Measurements from ENCODE around the gene BET1L. TPM values are rescaled to one million over a fixed set of nuclear protein-coding genes. Genes with fewer than 3 reads are reported as not detected.
"Not testable (repeated sequence)": the region's sequence is repeated elsewhere in the genome, so short reads cannot be mapped to it uniquely, and the experiment has no call there.

Gene BET1L
- total RNA-seq, 1 donor from 2014 or later, result 19.3 TPM

GRCh38 chr11:230431-230830 is 23.2 kb upstream of the BET1L start:
- DNase-seq (ENCODE audit: low read depth), result no peak

GRCh38 chr11:227824-228379 is 20.7 kb upstream of the BET1L start:
- no peak for DNase-seq (ENCODE audit: low read depth)

DNA sequence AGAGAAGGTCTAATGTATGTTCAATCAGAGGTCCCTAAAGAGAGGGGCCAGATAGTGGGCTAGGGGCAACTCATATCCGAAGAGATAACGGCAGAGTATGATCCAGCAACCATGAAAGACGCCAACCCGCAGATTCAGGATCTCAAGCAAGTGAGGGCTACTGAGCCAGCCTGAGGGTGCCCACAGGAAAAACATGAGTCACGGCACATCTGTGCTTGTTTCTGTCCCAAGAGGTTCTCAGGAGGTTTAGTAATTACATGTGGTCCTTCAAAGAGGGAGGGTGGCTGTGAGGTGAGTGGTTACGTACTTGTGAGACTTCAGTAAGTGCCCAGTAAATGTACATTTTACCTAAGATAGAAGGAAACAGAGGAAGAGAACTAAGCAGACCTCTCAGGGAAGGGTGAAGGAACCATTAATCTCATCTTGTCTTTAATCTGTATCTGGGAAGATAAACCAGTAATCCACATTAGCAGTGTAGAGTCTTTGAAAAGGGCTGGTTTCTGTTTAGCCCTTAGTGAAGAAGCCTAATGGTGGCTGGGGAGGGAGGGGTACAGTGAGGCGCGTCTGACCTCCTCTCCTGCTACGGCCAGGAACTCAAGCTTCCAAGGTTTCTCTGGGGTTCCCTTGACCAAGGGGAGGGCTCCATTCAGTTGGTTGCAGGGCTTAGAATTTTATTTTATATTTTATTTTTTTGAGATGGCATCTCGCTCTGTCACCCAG is 18.7 kb upstream of the BET1L start:
- peak; percentile 48 for DNase-seq (ENCODE audit: low read depth)

GRCh38 chr11:224424-224823 is 17.2 kb upstream of the BET1L start:
- no peak for DNase-seq (ENCODE audit: low read depth)

- DNase-seq (ENCODE audit: low read depth), result no peak
Measured at GRCh38 chr11:223884-224283, 16.7 kb upstream of the BET1L start.

DNA sequence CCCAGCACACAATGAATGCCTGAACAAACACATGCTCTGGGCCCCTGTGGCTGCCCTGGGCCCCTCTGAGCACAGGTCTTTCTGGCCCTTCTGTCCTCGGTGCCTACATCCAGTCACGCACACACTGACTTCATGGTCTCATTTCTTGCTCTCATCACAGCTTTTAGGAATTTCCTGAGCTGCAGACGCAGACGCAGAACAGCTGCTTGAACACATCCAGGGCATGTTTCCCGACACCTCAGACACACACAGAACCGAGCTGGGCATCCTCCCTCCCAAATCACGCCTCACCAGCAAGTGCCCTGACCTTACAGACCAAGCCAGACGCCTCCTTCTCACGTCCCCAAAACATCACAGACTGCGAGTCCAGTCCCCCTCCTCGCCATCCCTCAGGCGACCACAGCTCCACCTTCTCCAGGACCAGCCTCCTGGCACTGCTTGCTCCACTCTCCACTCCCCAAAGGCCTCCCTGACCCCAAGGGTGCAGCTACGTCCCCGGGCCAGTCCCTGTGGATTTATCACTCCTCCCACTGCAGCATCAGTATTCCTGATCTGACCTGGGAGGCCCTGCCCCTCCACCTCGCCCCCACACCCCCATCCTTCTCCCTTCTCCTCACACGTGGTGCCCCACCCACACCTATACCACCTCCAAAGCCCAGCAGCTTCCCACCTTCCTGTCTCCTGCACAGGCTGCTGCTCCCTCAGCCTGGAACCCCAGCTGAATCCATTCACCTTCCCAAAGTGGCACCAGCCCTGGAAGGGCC is 16.0 kb upstream of the BET1L start:
- no peak for DNase-seq (ENCODE audit: low read depth)

DNA sequence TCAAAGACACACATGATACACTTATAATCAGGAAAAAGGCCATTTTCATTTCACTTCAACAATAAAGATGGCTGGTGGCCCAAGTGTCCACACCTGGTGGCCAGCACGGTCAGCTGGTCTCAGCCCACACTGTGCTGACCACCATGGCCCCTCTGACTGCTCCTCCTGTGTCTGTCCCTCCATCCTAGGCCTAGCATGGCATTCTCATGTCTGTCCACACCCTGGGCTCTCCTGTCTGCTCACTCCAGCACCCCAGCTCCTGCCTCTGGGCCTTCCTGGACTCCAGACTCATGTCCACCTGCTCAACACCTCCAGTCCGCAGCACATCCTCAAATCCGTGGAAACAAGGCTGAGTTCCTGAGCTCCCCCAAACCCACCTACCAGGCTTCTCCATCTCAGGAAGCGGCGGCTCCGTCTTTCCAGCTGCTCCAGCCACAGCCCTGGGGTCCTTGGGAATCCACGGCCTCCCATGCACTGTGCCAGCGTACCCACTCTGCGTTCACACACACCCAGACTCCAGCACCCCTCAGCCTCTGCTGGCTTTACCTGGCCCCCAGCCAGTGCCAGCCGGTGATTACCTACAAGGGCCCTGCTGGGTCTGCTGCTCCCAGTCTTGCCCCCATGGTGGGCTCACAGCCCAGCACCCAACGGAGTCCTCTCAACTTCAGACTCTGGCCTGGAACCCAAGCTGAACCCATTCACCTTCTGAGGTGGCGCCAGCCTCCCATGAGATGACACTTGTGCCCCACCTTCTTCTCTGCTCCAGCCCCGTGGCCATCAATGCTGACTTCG is 15.0 kb upstream of the BET1L start:
- no peak for DNase-seq (ENCODE audit: low read depth)

DNA sequence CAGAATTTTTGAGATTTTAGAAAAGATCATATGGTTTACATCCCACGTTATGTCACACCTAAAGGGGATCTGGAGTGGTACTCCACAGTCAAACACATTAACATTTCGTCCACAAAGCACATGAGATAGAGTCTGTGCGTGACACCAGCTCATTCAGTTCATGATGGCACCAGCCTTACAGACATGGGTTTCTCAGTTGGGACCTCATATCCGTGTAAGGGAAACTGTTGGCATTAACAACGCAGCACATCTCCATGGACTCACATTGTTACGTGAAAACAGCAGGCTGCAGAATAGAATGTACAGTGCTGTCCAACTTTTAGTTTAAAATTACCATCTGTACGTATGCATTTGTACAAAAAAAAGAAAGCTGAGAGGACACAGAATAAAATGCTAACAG is 14.3 kb upstream of the BET1L start:
- DNase-seq (ENCODE audit: low read depth), result no peak

- not testable (repeated sequence) for DNase-seq (ENCODE audit: low read depth)
Measured at GRCh38 chr11:220641-221215, 13.5 kb upstream of the BET1L start.

- no peak for DNase-seq (ENCODE audit: low read depth)
Measured at GRCh38 chr11:218815-219593, 11.8 kb upstream of the BET1L start.

- DNase-seq (ENCODE audit: low read depth), result no peak
Measured at GRCh38 chr11:217704-218103, 10.5 kb upstream of the BET1L start.

DNA sequence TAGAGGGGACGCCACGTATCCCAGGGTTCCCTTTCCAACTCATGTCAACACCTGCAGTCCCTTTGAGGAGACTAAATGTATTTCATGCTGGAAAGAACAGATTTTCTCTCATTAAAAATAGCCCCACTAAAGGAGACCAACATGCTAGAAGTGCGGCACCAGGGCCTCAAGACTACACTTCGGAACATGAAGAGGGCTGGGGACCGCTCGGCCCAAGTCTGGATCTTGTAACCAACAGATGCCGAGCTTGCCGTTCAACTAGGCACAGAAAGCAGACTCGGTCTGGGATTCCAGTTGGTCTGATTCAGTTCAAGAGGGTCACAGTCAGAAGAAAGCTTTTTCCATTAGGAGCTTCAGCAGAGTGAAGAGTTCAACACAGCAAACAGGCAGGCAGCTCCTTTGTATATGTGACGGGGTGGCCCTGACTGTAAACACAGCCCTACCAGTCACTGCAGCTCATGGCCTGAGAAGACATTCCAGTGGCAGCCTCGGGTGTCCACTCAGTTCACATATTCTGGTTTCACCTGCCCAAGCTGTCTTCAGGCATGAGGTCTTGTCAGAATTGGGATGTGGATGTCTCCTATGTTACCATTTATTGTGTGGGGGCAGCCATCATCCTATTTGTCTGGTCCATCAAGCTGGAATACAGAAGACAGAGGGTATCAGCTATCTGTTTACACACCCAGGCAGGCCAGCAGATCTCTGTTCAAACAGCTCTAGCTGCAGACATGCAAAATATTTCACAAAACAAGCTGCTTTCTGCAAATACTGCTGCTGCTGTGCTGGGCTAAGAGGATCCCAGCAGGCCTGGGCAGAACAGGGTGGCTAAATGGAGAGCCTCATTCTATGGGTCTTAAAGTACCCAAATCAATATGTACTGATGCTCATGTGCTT is 9.1 kb upstream of the BET1L start:
- DNase-seq (ENCODE audit: low read depth), result no peak

GRCh38 chr11:215581-216037 is 8.4 kb upstream of the BET1L start:
- DNase-seq (ENCODE audit: low read depth), result no peak

DNA sequence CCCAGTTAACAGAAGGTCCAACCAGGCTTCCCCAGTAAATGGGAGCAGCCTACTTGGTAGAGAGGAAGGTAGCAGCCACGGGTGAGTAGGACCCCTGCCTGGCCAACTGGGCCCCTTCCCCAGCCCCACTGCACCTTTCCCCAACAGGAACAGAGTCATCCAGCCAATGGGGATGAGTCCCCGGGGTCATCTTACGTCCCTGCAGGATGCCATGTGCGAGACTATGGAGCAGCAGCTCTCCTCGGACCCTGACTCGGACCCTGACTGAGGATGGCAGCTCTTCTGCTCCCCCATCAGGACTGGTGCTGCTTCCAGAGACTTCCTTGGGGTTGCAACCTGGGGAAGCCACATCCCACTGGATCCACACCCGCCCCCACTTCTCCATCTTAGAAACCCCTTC is 6.9 kb upstream of the BET1L start:
- DNase-seq (ENCODE audit: low read depth), result no peak

- DNase-seq (ENCODE audit: low read depth), result no peak
Measured at GRCh38 chr11:213111-213510, 5.9 kb upstream of the BET1L start.

- no peak for DNase-seq (ENCODE audit: low read depth)
Measured at GRCh38 chr11:212150-213100, 5.2 kb upstream of the BET1L start.

DNA sequence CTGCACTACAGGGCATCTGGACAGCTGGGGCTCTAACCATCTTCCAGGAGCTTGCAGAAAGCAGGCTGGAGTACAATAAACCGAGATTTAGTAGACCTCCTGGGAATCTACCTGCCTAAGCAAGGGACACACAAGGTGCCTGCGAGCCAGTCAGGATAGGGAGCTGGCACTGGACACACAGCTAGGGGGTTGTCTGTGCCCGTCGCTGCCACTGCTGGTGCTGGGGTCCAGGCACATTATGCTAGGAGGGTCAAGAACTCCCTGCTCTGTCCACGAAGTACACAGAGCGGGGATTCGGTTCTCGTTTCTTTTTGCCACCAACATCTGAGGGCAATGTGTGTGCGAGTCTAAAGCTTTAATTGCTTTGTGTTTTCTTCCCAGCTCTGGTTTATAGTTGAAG is 4.5 kb upstream of the BET1L start:
- no peak for DNase-seq (ENCODE audit: low read depth)

DNA sequence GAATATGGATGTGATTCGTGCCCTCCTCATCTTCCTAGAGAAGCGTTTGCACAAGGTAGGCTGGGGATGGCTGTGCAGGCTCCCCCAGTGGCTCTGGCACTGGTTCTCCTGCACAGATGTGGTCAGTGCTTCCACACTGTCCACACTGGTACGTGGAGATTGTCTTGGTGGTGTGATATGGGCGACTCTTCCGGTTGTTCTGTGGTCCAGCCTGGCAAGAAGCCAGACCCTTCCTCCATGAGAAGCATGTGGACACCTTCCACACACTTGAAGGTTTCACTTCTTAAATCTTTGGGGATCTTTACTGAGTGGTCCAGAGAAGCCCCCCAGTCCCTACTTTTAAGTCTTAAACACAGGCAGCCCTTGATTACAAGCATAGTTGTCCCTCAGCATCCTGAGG is 4.1 kb upstream of the BET1L start:
- no peak for DNase-seq (ENCODE audit: low read depth)
